PC-3 (cell line): Measurements from ENCODE around the gene TBX6.

ENCODE experiments used
- CTCF ChIP-seq: fragments of 300-600 bp; sonication (generic); conservative IDR thresholded peaks from 2 replicates; pipeline ENCODE4 v1.5.1; 2017; ENCODE audit warnings: antibody characterized with exemption, low read depth, mild to moderate bottlenecking, low read length
- EZH2phosphoT487 ChIP-seq: fragments of 300-600 bp; sonication (generic); IDR thresholded peaks from 2 replicates; pipeline ENCODE4 v1.6.1; 2018; ENCODE audit warnings: mild to moderate bottlenecking, antibody characterized with exemption, low read length, borderline replicate concordance

- TF ChIP-seq EZH2phosphoT487 (no peak), CTCF (no peak)
Observed at GRCh38 chr16:30052671-30053372, 38.9 kb downstream of the TBX6 start.
